ENCODE measurements around the gene DPP4. TPM values are rescaled to one million over a fixed set of nuclear protein-coding genes. Genes with fewer than 3 reads are reported as not detected.

DPP4 gene
- total and polyA plus RNA-seq, 2 of the 4 experiments (the other 2 are of a cell fraction), result 13.2 to 19.0 TPM

DNA sequence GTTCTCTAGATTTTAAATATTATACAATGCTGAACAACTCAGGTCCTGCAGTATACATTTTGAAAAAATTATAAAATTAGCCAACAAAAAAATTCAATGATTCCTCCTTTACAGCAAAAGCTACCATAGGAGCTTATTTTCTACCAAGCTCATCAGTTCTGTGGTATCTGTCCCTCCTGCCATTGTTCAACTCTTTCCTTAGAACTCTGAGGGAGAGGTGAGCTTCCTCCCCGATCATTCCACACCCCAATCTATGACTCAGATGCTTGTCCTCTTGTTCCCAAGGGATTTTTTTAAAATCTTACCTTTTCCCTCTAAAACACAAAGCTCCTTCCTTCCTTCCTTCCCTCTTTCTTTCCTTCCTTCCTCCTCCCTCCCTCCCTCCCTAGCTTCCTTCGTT lies 13.5 kb downstream of the DPP4 start:
- Histone ChIP-seq H2AFZ (replicated peaks; ENCODE audit: low read length, poor library complexity) (no peak overlapping the region), H2BK20ac (ENCODE audit: low read depth, low read length) (no peak overlapping the region), H2AK9ac (replicated peaks; ENCODE audit: low read depth, low read length, poor library complexity) (no peak overlapping the region), H2BK5ac (ENCODE audit: low read depth, low read length, poor library complexity, severe bottlenecking) (no peak overlapping the region), H3K36me3 (ENCODE audit: control insufficient read depth, insufficient read depth, low read length) (peaks cover 2% of the 10 kb centered on the region; the same call in 1 of the 2 replicates), H3K4me3 (ENCODE audit: insufficient read depth, low read depth, low read length) (no peak overlapping the region), H3K4me1 (ENCODE audit: control insufficient read depth, insufficient read depth, low read length) (peaks cover 3% of the 10 kb centered on the region; the same call in 1 of the 2 replicates), H3K27ac (ENCODE audit: insufficient read depth, low read length) (no peak overlapping the region), H4K20me1 (ENCODE audit: insufficient read depth, low read length) (no peaks in the 10 kb centered on the region), H2BK15ac (ENCODE audit: low read depth, low read length) (no peak overlapping the region), H2AK5ac (ENCODE audit: low read depth, low read length) (no peak overlapping the region), H3K18ac (ENCODE audit: low read depth, low read length) (no peak overlapping the region), H3K27me3 (ENCODE audit: control insufficient read depth, insufficient read depth, low read length) (no peaks in the 10 kb centered on the region), H3K14ac (replicated peaks; ENCODE audit: low read depth, low read length) (no peak overlapping the region), H3K56ac (ENCODE audit: extremely low read depth, insufficient read depth, low read length) (no peak overlapping the region), H4K8ac (ENCODE audit: low read depth in 2 of 2, low read length in 2 of 2) (no peak overlapping the region), H4K91ac (ENCODE audit: insufficient read depth, low read depth, low read length) (no peak overlapping the region), H3K4me2 (ENCODE audit: low read depth, low read length) (no peak overlapping the region), H3K9ac (ENCODE audit: low read depth, low read length) (no peak overlapping the region), H3K79me1 (ENCODE audit: low read depth in 1 of 2, low read length in 2 of 2) (0 out of 4 replicates have a peak, but pooled peaks cover 0 to 3% of the 10 kb centered on the region in 2 experiments), H3K23ac (ENCODE audit: low read depth, low read length) (no peak overlapping the region), H4K5ac (ENCODE audit: low read depth, low read length) (no peak overlapping the region), H3K9me1 (ENCODE audit: insufficient read depth, low read length) (no peaks in the 10 kb centered on the region), H2BK120ac (ENCODE audit: low read depth, low read length) (no peak overlapping the region), H3K4ac (ENCODE audit: low read depth, low read length) (no peak overlapping the region), H3K9me3 (ENCODE audit: control insufficient read depth, insufficient read depth, low read length) (peaks cover 10% of the 10 kb centered on the region)
- POLR2A ChIA-PET (ENCODE audit: unreplicated experiment), result interaction anchor here (1.5 kb wide), 1 partner anchor 12 kb away, joined by 3 read pairs; no protein-coding TSS in a partner anchor
- WGBS, 2 experiments (ENCODE audit: extremely low coverage in 2 of 2, insufficient read length in 1 of 2), result 100% methylated on average over 1 of the region's 2 CpGs; no CpG with 5 or more reads in 1 of the 2 experiments
- no peak for ATAC-seq (ENCODE audit: low read depth)
- dilution Hi-C loops (cut with HindIII; ENCODE audit: low sequenced_read_pairs, unreplicated experiment), result no loop called here
- TF ChIP-seq BHLHE40 (IDR thresholded peaks at IDR 0.05; ENCODE audit: low read depth, low read length) (no peak), RCOR1 (IDR thresholded peaks at IDR 0.05; ENCODE audit: insufficient replicate concordance, low read length) (no peak), CHD1 (IDR thresholded peaks at IDR 0.05; ENCODE audit: low read depth, low read length) (no peak), MAZ (IDR thresholded peaks at IDR 0.05; ENCODE audit: borderline replicate concordance, low read depth, low read length) (no peak), MXI1 (IDR thresholded peaks at IDR 0.05; ENCODE audit: borderline replicate concordance, low read depth, low read length) (no peak)
- TF ChIP-seq, protein P1, sequence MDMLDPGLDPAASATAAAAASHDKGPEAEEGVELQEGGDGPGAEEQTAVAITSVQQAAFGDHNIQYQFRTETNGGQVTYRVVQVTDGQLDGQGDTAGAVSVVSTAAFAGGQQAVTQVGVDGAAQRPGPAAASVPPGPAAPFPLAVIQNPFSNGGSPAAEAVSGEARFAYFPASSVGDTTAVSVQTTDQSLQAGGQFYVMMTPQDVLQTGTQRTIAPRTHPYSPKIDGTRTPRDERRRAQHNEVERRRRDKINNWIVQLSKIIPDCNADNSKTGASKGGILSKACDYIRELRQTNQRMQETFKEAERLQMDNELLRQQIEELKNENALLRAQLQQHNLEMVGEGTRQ (IDR thresholded peaks at IDR 0.05; ENCODE audit: low read depth, low read length), result no peak
- CTCF ChIA-PET, result interaction anchor here (2.0 kb wide), 1 partner anchor 13 kb away, joined by 5 read pairs; no protein-coding TSS in a partner anchor
- intact Hi-C loops (cut with micrococcal nuclease), result no loop called here
- DNase-seq, result no peak
- BruUV-seq (replicated peaks), result no TSS peak
- in situ Hi-C loops (cut with MboI; ENCODE audit: low sequenced_read_pairs), result no loop called here
